Thoracic aorta (tissue), 2 donors: Measurements from ENCODE around the gene ARHGAP8. TPM values are rescaled to one million over a fixed set of nuclear protein-coding genes. Genes with fewer than 3 reads are reported as not detected.

Experiments used
- ATAC-seq: fragments of 150-250 bp; one replicate; pipeline ENCODE4 v1.8.0; 2017; ENCODE audit warnings: low read depth; ENCODE audit not compliant: insufficient number of reproducible peaks, low FRiP score
- DNase-seq: peaks from one replicate; pipeline ENCODE4 v3.0.0-alpha.2; 2020; ENCODE audit warnings: low spot score
- H3K27ac ChIP-seq, 2 donors: fragments of 200-600 bp; sonication (generic); 1 replicate in 1 of 2; 2 replicates in 1 of 2; pipeline ENCODE4 v1.5.1; 2016; ENCODE audit warnings: mild to moderate bottlenecking in 2 of 2, moderate library complexity in 2 of 2
- H3K27me3 ChIP-seq: fragments of 200-600 bp; sonication (generic); replicated peaks from 2 replicates; pipeline ENCODE4 v1.6.0; 2016; ENCODE audit warnings: mild to moderate bottlenecking; ENCODE audit not compliant: insufficient read depth
- H3K36me3 ChIP-seq: fragments of 200-600 bp; sonication (generic); one replicate; pipeline ENCODE4 v1.5.1; 2016
- H3K4me1 ChIP-seq, 2 donors: fragments of 200-600 bp; sonication (generic); 1 replicate in 1 of 2; 2 replicates in 1 of 2; pipeline versions ENCODE4 v1.5.1 to v1.6.0; 2016; ENCODE audit warnings: low read depth in 2 of 2, mild to moderate bottlenecking in 1 of 2; ENCODE audit not compliant: control insufficient read depth in 1 of 2
- H3K4me3 ChIP-seq: fragments of 200-600 bp; sonication (generic); 2 replicates; pipeline ENCODE4 v1.5.1; 2016; ENCODE audit warnings: mild to moderate bottlenecking
- H3K9me3 ChIP-seq: fragments of 200-600 bp; sonication (generic); 2 replicates; pipeline ENCODE4 v1.5.1; 2016
- total RNA-seq, 2 donors: library from RNA; depleted of rRNA; stranded (reverse); fragments of >200 nt; gene quantifications; one replicate each; pipeline versions ENCODE4 v1.1.0 to v1.2.3, GENCODE V29; 2016
- TF ChIP-seq, protein P1 (sequence below): fragments of 200-600 bp; sonication (generic); IDR thresholded peaks from one replicate; pipeline ENCODE4 v1.5.1; 2019; ENCODE audit warnings: antibody characterized with exemption

Gene ARHGAP8
- total RNA-seq, 2 donors from 2014 or later = 1.2 to 4.0 TPM

DNA sequence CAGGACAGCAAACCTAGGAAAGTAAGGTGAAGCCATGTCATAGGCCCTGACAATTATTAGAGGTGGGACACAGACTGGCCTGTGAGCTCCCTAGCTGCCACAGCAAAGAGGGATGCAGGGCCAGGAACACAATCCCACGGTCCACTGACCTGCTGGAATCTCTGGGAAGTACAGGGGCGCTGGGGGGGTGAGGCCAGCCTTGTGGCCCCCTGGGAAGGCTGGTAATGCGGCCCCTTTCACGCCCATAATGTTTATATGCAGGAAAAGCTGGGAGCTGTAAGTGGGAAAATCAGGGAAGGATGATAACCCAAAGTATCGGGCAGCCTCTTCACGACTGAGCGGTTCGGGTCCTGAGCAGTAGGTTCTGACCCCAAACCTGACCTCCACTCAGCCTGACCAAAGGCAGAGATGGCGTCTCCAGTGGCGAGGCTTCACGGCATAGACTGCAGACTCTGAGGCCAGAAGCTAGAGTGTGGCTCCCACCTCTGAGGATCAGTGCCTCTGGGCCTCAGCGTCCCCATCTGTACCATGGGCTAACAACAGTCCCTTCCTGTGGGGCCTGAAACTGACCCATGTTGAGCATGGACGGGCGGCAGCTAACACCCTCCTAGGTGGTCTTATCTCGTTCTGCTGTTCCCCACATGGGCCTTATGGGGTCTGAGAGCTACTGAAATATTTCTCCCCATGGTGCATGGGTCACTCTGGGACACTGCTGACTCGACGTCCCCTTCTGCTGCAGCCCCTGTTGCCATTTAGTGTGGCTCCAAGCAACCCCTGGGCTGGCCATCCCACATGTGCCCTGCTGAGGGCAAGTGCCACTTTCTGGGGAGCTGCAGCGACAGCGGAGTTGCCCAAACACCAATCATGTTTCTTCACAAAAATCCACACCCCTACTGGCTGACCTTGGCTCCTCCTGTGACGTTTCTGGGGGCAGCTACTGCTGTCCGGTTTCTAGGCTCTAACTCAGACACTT lies 155.7 kb downstream of the ARHGAP8 start:
- Histone ChIP-seq H3K9me3 (no peaks in the 10 kb centered on the region), H3K27me3 (no peaks in the 10 kb centered on the region), H3K4me1 (no peaks in the 10 kb centered on the region), H3K4me3 (no peak overlapping the region), H3K27ac (no peak overlapping the region), H3K36me3 (no peaks in the 10 kb centered on the region)
- ATAC-seq = no peak
- TF ChIP-seq, protein P1, sequence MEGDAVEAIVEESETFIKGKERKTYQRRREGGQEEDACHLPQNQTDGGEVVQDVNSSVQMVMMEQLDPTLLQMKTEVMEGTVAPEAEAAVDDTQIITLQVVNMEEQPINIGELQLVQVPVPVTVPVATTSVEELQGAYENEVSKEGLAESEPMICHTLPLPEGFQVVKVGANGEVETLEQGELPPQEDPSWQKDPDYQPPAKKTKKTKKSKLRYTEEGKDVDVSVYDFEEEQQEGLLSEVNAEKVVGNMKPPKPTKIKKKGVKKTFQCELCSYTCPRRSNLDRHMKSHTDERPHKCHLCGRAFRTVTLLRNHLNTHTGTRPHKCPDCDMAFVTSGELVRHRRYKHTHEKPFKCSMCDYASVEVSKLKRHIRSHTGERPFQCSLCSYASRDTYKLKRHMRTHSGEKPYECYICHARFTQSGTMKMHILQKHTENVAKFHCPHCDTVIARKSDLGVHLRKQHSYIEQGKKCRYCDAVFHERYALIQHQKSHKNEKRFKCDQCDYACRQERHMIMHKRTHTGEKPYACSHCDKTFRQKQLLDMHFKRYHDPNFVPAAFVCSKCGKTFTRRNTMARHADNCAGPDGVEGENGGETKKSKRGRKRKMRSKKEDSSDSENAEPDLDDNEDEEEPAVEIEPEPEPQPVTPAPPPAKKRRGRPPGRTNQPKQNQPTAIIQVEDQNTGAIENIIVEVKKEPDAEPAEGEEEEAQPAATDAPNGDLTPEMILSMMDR = no peak
- no peak for DNase-seq

GRCh38 chr22:44909241-44909640 lies 156.9 kb downstream of the ARHGAP8 start:
- TF ChIP-seq, protein P1 = no peak
- ATAC-seq (no peak), DNase-seq (no peak)
- Histone ChIP-seq H3K27ac (no peak overlapping the region), H3K36me3 (no peaks in the 10 kb centered on the region), H3K27me3 (no peaks in the 10 kb centered on the region), H3K4me3 (no peak overlapping the region), H3K9me3 (no peaks in the 10 kb centered on the region), H3K4me1 (no peaks in the 10 kb centered on the region)

Other genes with a start within 250 kb of the ARHGAP8 start
- gene PRR5, start 50.4 kb upstream of the ARHGAP8 start, total RNA-seq = 10 to 100 TPM in 1 of 2 donors, 1 to 10 TPM in 1; 7.3 to 30.0 TPM